Left lobe of liver (tissue), 2 donors: ENCODE measurements around the gene AAK1. TPM values are rescaled to one million over a fixed set of nuclear protein-coding genes. Genes with fewer than 3 reads are reported as not detected.
"Not testable (repeated sequence)": the region's sequence is repeated elsewhere in the genome, so short reads cannot be mapped to it uniquely, and the experiment has no call there.

ENCODE experiments used
- ATAC-seq: fragments of 200-7000 bp; cut with Tn5 transposase; one replicate; pipeline ENCODE4 v1.9.1; 2020; ENCODE audit warnings: mild to moderate bottlenecking, moderate library complexity
- DNase-seq: peaks from one replicate; pipeline ENCODE4 v3.0.0-alpha.2; 2020; ENCODE audit warnings: low spot score
- total RNA-seq: library from RNA; stranded (reverse); gene quantifications from one replicate; pipeline ENCODE4 v1.2.1, GENCODE V29; 2021
- donor health status: DM: no; HTN: no; CAD: no; lungs with moderate emphysema.
- donor health status: DM: no; HTN: yes; CAD: no.

Gene AAK1
- total RNA-seq, 1 donor from 2014 or later, result 16.2 TPM

- DNase-seq (no peak), ATAC-seq (no peak)
Measured at GRCh38 chr2:69577467-69578197, 65.9 kb downstream of the AAK1 start.

GRCh38 chr2:69576880-69577279, 66.7 kb downstream of the AAK1 start:
- ATAC-seq (no peak), DNase-seq (no peak)

GRCh38 chr2:69575926-69576325, 67.6 kb downstream of the AAK1 start:
- ATAC-seq (no peak), DNase-seq (no peak)

DNA sequence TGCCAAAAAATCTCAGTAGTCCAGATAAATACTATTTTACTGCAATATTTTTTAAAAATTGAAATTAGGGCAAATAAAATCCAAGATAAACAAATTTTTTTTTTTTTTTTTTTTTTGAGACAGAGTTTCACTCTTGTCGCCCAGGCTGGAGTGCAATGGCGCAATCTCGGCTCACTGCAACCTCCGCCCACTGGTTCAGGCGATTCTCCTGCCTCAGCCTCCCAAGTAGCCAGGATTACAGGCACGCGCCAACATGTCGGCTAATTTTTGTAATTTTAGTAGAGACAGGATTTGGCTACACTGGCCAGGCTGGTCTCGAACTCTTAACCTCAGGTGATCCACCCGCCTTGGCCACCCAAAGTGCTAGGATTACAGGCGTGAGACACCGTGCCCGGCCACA, 68.2 kb downstream of the AAK1 start:
- not testable (repeated sequence) for ATAC-seq, DNase-seq

- DNase-seq (no peak), ATAC-seq (peak; percentile 42)
Measured at GRCh38 chr2:69572641-69573040, 70.9 kb downstream of the AAK1 start.

DNA sequence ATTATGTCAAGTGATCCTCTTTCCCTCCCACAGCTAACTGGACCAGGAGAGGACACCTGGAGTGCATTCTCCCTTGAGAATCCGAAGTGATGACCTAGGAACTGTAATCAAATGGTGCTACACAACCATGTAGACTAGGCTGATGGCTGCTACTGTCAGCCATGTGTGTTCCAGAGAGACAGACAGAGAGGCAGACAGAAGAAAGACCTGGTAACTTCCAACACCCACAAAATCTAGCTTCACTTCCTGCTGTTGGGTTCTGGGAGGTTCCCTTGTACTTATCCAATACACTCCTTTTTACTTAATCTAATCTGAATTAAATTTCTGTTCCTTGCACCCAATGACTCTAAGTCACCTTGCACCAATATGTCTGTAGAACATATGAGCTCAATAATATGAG, 72.3 kb downstream of the AAK1 start:
- DNase-seq, result no peak
- no peak for ATAC-seq

- no peak for DNase-seq
- peak; percentile 45 for ATAC-seq
Measured at GRCh38 chr2:69570474-69570873, 73.1 kb downstream of the AAK1 start.

DNA sequence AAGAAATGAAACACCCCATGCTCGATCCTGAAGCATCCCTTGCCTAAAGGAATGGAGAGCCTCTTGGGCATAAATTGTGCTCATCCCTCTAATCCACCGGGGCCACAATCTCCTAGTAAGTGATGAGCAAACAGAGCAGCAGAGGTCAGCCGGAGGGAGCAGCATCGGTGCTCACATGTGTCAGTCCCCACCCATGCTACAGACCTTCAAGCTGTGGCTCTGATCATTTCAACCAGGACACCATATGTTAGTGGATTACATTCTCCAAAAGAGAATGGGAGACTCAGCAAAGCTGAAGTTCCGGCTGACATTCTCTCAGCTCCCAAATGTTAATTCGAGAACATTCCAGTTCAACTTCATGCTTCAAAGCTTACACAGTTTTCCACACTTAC, 75.6 kb downstream of the AAK1 start:
- DNase-seq, result no peak
- ATAC-seq, result no peak

DNA sequence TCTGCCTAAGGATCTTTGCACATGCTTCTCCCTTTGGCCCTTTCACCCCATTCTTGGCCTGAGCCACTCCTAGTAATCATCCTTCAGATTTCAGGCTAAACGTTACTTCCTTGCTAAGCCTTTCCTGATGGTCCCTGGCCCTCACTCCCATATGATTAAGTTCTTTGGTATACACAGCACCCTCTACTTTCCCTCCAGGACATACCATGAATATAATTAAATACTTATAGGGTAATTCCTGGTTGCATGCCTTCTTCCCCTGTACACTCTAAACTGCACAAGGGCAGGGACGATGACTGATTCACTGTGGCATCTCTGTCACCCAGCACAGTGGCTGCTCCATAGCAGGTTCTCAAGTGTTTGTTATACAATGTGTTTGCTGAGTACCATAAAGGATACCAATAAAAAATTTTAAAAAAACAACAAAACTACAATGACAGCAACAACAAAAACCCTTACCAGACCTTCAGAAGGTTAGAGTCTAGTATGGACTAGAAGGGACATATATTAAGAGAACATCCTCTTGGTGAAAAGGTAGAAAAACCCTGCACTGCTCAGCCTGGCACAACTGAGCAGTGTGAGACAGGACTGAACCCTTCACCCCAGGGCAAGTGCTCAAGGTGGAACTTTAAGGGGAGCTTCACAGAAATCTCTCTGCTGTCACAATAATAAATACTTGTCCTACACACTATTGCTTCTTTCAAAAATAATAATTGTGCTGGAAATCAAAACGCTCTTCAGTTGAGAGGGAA, 76.2 kb downstream of the AAK1 start:
- ATAC-seq, result no peak
- DNase-seq, result no peak

- no peak for ATAC-seq
Measured at GRCh38 chr2:69566669-69567068, 76.9 kb downstream of the AAK1 start.

DNA sequence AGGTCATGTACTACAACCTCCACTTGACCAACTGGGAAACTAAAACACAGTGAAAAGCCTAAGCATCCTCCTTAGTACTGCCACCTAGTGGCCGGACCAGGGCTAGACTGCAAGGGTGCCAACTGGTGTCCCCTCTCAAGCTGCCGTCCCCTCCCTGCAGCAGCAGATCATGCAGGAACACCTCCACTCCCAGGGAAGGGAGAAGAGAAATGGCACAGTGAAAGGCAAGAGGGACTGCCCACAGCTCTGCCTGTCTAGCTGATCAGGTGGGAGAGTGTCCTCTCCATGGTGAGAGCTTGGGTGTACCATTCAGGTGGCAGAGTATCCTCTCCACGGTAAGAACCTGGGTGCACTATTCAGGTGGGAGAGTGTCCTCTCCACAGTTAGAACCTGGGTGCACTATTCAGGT, 78.1 kb downstream of the AAK1 start:
- no peak for DNase-seq
- ATAC-seq, result peak; percentile 61

More at GRCh38 chr2:69566669-69567068, 76.9 kb downstream of the AAK1 start:
- no peak for DNase-seq

GRCh38 chr2:69564604-69565003, 78.9 kb downstream of the AAK1 start:
- peak; percentile 86 for ATAC-seq

GRCh38 chr2:69563021-69563420, 80.5 kb downstream of the AAK1 start:
- no peak for ATAC-seq
- no peak for DNase-seq

More at GRCh38 chr2:69564604-69565003, 78.9 kb downstream of the AAK1 start:
- peak; percentile 55 for DNase-seq

DNA sequence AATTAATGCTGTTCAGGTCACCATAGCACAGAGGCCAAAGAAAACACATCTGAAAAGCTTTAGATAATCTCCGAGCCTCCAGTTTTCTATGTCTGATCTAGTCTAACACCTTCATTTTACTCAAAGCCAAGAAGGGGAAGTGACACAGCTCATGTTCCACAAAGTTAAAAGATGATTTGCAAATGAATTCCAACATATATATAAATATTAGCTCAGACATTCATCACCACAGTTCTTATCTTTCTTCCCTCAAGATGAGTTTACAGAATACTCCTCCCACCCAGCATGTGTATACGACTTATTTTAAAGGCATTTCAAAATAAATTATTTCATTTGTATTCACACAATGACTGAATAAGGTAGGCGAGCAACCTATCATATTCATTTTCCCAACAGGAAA, 82.4 kb downstream of the AAK1 start:
- no peak for DNase-seq

GRCh38 chr2:69560147-69560482, 83.4 kb downstream of the AAK1 start:
- ATAC-seq, result no peak
- no peak for DNase-seq

More for the DNA sequence above, 82.4 kb downstream of the AAK1 start:
- no peak for ATAC-seq

DNA sequence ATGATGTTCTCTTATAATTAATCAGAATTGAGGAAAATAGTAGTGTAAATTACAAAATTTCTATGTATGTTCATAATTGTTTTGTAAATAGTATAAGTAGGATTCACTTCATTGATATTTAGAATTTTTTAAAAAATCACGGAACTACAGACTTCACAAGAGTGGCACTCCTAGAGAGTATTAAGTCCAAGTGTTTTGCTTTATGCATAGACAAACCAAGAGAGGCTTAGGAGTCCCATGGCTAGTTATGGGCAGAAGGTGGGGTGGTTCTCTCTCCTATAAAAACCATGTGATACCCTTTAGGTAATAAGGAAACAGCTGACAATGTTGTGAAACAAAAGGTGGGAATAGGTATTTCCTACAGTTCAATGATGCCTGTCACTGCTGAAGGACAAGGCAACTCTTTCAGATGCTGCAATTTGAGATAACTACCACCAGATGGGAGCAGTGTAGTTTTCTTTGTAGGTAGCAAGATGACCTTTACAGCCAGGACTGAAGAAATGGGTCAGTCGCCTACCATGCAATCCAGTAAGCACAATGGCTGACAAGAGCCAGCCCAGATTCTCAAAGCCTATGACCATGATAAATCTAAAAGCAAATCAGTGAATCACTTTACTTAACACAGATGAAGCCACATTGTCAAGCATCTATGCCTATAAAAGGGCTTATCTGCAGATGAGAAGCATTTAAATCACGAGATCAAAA, 83.9 kb downstream of the AAK1 start:
- ATAC-seq (peak; percentile 95), DNase-seq (no peak)

DNA sequence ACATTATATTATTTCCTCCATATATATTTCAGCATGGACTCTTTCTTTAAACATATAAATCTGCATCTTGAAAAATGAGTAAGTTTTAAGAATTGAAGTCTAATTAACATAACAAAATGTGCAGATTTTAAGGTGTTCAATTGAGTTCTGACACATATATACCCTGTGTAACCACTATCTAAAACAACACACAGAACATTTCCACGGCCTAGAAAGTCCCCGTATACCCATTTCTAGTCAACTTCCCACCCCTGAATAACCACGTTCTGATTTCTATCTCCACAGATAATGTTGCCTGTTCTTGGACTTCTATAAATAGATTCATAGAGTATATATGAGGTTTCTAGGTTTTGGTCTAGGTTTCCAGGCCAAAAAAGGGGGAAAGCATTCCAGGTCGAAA, 87.5 kb downstream of the AAK1 start:
- ATAC-seq, result no peak
- no peak for DNase-seq

GRCh38 chr2:69554981-69555380, 88.6 kb downstream of the AAK1 start:
- ATAC-seq, result peak; percentile 26
- DNase-seq, result no peak

DNA sequence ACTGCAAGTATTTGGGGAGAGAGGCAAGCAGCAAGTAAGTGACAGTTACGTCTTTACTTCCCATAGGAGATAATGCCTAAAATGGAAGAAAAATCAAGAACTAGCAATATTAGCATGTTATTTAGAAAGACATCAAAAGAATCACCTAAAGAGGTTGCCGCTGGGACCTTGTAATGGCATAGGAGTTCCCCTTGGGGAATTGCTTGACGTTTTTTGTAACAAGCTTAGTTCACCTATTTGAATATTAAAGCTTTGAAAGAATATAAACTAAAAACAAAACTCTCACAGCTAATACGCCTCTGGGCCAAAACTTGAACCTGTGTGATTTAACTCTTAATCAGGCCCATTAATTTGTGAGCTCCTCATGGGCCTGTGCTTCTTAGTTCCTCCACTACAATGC, 89.0 kb downstream of the AAK1 start:
- ATAC-seq (no peak), DNase-seq (no peak)

DNA sequence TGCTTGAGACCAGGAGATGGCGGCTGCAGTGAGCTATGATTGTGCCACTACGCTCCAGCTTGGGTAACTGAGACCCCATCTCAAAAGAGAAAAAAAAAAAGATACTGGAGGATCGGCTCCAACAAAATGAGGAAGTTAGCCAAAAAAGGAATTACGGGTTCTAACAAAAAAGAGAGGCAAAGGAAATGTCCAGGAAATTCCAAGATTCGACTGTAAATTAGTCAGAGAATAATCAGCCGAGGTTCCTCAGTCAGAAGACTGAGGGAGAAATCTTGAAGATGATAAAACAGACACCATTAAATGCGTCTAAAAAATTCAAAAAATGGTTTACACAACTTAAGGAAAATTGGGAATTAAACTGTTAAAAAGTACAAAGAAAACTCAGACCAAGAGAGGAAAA, 89.5 kb downstream of the AAK1 start:
- no peak for DNase-seq
- ATAC-seq, result no peak

GRCh38 chr2:69550511-69550910, 93.0 kb downstream of the AAK1 start:
- DNase-seq, ATAC-seq: not testable (repeated sequence)

- DNase-seq (no peak), ATAC-seq (no peak)
Measured at GRCh38 chr2:69549421-69549820, 94.1 kb downstream of the AAK1 start.
